ENCODE data around the gene SBSN.

SBSN gene

DNA sequence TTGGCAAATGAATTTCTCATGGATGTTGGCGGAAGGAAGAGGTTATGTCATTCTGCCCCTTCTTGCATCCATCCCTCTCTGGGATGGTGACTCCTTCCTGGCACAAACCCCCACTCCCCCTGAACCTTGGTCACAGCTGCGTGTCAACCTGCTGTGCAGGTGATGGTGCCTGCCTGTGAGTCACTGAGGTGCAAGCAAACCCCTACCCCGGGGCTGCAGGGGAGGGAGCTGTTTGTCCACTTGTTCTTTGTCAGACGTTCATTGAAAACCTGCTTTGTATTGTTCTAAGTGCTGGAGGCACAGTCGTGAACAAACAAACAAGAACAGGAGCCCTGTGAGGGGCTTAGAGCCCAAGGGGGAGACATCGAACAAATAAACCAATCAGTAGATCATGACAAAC lies 3.2 kb upstream of the SBSN start:
- H3K4me3 ChIP-seq (ENCODE audit: low read depth, low read length) = no peak overlapping the region
- DNase-seq (ENCODE audit: low read depth, low spot score) = no peak
- ChIA-PET CTCF (interaction anchor here (0.6 to 1.8 kb wide), 3 partner anchors 17 to 176 kb away, joined by 3 to 7 read pairs (median 4); no protein-coding TSS in a partner anchor), POLR2A (interaction anchor here (0.6 kb wide), 1 partner anchor 254 kb away, joined by 3 read pairs; no protein-coding TSS in a partner anchor)
- no peak for TF ChIP-seq CTCF (IDR thresholded peaks at IDR 0.05; ENCODE audit: insufficient read depth, low read length, missing control alignments)

- no peak overlapping the region for H3K4me3 ChIP-seq (ENCODE audit: low read depth, low read length)
- no peak for TF ChIP-seq CTCF (IDR thresholded peaks at IDR 0.05; ENCODE audit: insufficient read depth, low read length, missing control alignments)
- POLR2A ChIA-PET = interaction anchor here (0.9 kb wide), 1 partner anchor 79 kb away, joined by 4 read pairs; no protein-coding TSS in a partner anchor
- DNase-seq (ENCODE audit: low read depth, low spot score) = no peak
- CTCF ChIA-PET = interaction anchor here (0.9 kb wide), 1 partner anchor 19 kb away, joined by 3 read pairs; no protein-coding TSS in a partner anchor
Measured at GRCh38 chr19:35529241-35530218, 1.4 kb upstream of the SBSN start.

- ChIA-PET POLR2A (no interaction called here), CTCF (interaction anchor here (1.0 to 1.8 kb wide), 4 partner anchors 9 to 23 kb away, joined by 4 to 8 read pairs (median 6); no protein-coding TSS in a partner anchor)
- DNase-seq (ENCODE audit: low read depth, low spot score) = no peak
- TF ChIP-seq CTCF (IDR thresholded peaks at IDR 0.05; ENCODE audit: insufficient read depth, low read length, missing control alignments) = no peak
- no peak overlapping the region for H3K4me3 ChIP-seq (ENCODE audit: low read depth, low read length)
Measured at GRCh38 chr19:35525873-35526272, 2.2 kb downstream of the SBSN start.

GRCh38 chr19:35524181-35524837 lies 3.8 kb downstream of the SBSN start:
- POLR2A ChIA-PET = no interaction called here
- H3K4me3 ChIP-seq (ENCODE audit: low read depth, low read length) = no peak overlapping the region
- TF ChIP-seq CTCF (IDR thresholded peaks at IDR 0.05; ENCODE audit: insufficient read depth, low read length, missing control alignments) = no peak
- no peak for DNase-seq (ENCODE audit: low read depth, low spot score)
- CTCF ChIA-PET = interaction anchor here (1.4 to 8.5 kb wide), 2 partner anchors 15 to 20 kb away, joined by 3 to 42 read pairs; no protein-coding TSS in a partner anchor

DNA sequence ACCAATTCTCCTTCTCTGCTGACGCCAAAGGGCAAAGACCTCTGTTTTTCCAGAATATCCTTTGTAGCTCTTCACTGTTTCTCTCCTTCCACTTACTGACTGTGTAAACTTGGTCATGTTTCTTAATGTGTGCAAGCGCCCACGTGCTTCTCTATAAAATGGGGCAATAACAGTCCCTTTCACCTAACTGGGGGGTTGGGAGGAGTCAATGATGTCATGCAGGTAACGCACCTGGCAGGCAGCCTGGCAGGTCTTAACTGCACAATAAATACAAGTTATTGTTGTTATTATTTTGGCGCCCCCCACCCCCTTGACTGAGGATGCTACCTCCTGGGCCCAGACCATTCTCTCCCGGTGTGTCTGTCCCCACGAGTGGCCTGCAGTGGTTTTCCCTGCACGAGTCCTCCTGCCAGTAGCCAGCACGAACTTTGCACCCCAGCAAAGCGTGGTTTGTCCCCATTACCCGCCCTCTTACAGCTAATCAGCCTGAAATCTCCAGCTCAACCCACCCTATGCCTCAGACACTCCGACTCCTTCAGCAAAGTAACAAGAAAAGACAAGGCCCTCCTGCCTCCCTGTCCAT lies 5.3 kb downstream of the SBSN start:
- POLR2A ChIA-PET = no interaction called here
- CTCF ChIA-PET = interaction anchor here (8.5 kb wide), 1 partner anchor 14 kb away, joined by 42 read pairs; no protein-coding TSS in a partner anchor
- no peak overlapping the region for H3K4me3 ChIP-seq (ENCODE audit: low read depth, low read length)
- DNase-seq (ENCODE audit: low read depth, low spot score) = no peak
- no peak for TF ChIP-seq CTCF (IDR thresholded peaks at IDR 0.05; ENCODE audit: insufficient read depth, low read length, missing control alignments)
